Measurements from ENCODE around the gene MDGA2.
"Not testable (repeated sequence)": the region's sequence is repeated elsewhere in the genome, so short reads cannot be mapped to it uniquely, and the experiment has no call there.

MDGA2 gene

GRCh38 chr14:47060050-47060449 lies 615.4 kb downstream of the MDGA2 start:
- DNase-seq = no peak

- no peak for DNase-seq
Observed at GRCh38 chr14:47057364-47057763, 618.0 kb downstream of the MDGA2 start.

- DNase-seq = no peak
Observed at GRCh38 chr14:47044841-47045240, 630.6 kb downstream of the MDGA2 start.

- no peak for DNase-seq
Observed at GRCh38 chr14:47040550-47040949, 634.9 kb downstream of the MDGA2 start.

GRCh38 chr14:47039336-47039735 lies 636.1 kb downstream of the MDGA2 start:
- no peak for DNase-seq

GRCh38 chr14:47022721-47023120 lies 652.7 kb downstream of the MDGA2 start:
- DNase-seq = no peak

GRCh38 chr14:47020500-47020899 lies 654.9 kb downstream of the MDGA2 start:
- no peak for DNase-seq

GRCh38 chr14:47012533-47013280 lies 662.7 kb downstream of the MDGA2 start:
- no peak for DNase-seq

GRCh38 chr14:47009615-47010014 lies 665.8 kb downstream of the MDGA2 start:
- no peak for DNase-seq

- no peak for DNase-seq
Observed at GRCh38 chr14:47008732-47009131, 666.7 kb downstream of the MDGA2 start.

GRCh38 chr14:46999661-47000060 lies 675.7 kb downstream of the MDGA2 start:
- DNase-seq = no peak

GRCh38 chr14:46989566-46989965 lies 685.8 kb downstream of the MDGA2 start:
- no peak for DNase-seq

- no peak for DNase-seq
Observed at GRCh38 chr14:46988312-46988711, 687.1 kb downstream of the MDGA2 start.

- no peak for DNase-seq
Observed at GRCh38 chr14:46985529-46986380, 689.6 kb downstream of the MDGA2 start.

- DNase-seq = no peak
Observed at GRCh38 chr14:46973295-46973694, 702.1 kb downstream of the MDGA2 start.

GRCh38 chr14:46964378-46964777 lies 711.0 kb downstream of the MDGA2 start:
- no peak for DNase-seq

GRCh38 chr14:46951103-46951502 lies 724.3 kb downstream of the MDGA2 start:
- DNase-seq = no peak

GRCh38 chr14:46940611-46941010 lies 734.8 kb downstream of the MDGA2 start:
- no peak for DNase-seq

- no peak for DNase-seq
Observed at GRCh38 chr14:46920542-46920941, 754.9 kb downstream of the MDGA2 start.

- DNase-seq = not testable (repeated sequence)
Observed at GRCh38 chr14:46915539-46915938, 759.9 kb downstream of the MDGA2 start.

GRCh38 chr14:46902837-46903236 lies 772.6 kb downstream of the MDGA2 start:
- DNase-seq = no peak

- no peak for DNase-seq
Observed at GRCh38 chr14:46894476-46894875, 780.9 kb downstream of the MDGA2 start.

GRCh38 chr14:46887144-46887543 lies 788.3 kb downstream of the MDGA2 start:
- DNase-seq = no peak

GRCh38 chr14:46885566-46885965 lies 789.8 kb downstream of the MDGA2 start:
- DNase-seq = no peak
